HG03175 (cell line): ENCODE measurements around the gene CDYL2.
A peak's percentile ranks its signal among the peaks of the same experiment; 100 is the strongest.
"Not testable (repeated sequence)": the region's sequence is repeated elsewhere in the genome, so short reads cannot be mapped to it uniquely, and the experiment has no call there.

Experiments
- ATAC-seq: cut with Tn5 transposase; IDR thresholded peaks from one replicate; pipeline ENCODE4 v1.9.1; 2021; ENCODE audit warnings: mild to moderate bottlenecking, moderate library complexity; ENCODE audit not compliant: unreplicated experiment

CDYL2 gene, protein sequence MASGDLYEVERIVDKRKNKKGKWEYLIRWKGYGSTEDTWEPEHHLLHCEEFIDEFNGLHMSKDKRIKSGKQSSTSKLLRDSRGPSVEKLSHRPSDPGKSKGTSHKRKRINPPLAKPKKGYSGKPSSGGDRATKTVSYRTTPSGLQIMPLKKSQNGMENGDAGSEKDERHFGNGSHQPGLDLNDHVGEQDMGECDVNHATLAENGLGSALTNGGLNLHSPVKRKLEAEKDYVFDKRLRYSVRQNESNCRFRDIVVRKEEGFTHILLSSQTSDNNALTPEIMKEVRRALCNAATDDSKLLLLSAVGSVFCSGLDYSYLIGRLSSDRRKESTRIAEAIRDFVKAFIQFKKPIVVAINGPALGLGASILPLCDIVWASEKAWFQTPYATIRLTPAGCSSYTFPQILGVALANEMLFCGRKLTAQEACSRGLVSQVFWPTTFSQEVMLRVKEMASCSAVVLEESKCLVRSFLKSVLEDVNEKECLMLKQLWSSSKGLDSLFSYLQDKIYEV

DNA sequence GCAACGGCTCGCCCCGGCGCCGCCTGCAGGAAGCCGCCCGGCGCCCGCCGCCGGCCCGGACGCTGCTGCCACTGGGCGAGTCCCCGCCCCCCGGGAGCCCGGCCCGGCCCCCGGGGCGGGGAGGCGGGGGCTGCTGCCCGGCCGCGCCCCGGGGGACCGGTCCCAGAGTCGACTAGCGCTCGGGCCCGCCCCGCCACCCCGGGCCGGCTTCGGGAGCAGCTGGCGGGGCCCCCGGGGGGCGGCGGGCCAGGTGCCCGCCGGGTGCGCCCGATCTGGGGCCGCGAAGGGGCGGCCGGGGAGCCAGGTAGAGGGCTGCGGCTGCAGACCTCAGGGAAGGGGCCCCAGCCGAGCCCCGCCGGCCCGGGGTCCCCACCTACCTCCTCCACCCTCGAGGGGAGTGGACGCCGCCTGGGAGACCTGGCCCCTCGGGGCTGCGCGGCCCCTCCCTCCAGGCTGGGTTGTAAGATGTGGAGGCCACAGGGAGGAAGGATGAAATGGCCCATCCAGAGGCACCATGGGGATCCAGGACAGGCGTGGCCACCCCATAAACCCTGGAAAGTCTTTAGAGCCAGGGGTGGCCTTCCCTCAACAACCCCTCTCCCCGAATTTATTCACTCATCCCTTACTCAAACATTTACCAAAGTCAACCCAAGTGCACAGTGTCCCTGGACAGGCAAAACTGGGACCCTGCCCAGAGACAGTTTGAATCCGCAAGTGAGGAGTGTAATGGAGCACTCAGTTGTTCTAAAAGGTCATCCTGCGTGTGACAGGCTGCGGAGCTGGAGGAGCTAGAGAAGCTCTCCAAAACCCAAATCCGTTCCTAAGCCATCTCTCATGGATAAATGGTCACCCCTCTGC, at the start of gene CDYL2:
TSS of gene CDYL2 (minus strand) at position 73 of the 858 bp plus-strand sequence. CDS start 425 bp downstream, outside the sequence.
- ATAC-seq, result peak; percentile 64

DNA sequence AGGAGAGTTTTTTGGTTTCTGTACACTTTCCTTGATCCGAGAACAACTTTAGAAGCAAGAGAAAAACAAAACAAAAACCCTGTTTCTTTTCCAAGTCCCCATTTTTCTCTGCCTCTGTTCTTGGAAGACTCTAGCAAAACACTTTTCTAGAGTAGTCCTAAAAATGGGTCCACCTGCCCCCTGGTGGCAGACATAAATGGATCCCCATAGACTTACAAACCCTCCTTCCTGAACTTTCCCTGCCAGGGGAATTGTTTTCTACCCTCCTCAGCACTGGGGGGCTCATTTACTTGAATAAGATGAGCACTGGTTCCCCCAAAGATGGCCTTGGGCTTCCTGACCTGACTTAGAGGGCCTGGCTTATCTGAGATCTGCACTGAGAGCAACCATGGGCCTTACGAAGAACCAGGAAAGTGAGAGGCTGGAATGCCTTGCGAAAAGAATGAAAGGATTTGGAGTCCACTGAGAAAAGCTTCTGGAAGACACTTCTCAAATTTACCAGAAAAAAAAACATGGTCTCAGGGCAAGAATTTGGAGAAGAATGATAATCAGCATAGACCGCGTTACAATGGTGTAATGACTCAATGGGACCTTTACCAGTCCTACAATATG, 48.0 kb upstream of the CDYL2 start:
- ATAC-seq, result no peak

DNA sequence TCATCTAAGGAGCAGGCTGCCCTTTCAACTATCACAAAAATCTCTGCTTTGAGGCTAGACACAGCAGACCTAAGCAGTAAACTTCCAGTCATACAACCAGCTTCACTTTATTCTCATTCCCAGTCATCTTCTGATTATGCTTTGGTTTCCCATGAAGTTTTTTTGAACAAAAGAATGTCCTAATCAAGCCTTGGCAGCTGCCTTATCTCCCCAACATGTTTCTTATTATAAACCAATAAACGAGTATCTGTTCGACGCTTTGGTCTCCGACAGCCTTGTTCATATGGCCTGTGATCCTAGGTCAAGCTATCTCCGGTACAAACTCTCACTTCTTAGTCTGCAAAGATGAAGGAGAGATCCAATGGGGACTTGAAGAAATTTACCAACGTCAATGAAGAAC, 47.4 kb upstream of the CDYL2 start:
- no peak for ATAC-seq

DNA sequence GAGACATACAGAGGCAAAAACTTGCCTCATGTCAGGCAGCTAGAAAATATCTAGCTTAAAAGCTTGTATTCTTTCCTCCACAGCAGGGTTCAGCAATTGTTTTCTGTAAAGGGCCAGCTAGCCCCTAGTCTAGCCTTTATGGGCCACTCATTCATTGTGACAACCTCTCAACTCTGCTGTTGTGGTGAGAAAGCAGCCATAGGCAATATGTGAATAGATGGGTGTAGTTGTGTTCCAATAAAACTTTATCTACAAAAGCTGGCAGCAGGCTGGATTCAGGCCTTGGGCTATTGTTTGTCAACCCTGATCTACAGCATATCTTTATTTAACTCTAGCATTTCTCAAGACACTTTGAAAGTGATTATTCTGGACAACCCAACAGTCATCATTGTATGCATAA, 46.4 kb upstream of the CDYL2 start:
- no peak for ATAC-seq

DNA sequence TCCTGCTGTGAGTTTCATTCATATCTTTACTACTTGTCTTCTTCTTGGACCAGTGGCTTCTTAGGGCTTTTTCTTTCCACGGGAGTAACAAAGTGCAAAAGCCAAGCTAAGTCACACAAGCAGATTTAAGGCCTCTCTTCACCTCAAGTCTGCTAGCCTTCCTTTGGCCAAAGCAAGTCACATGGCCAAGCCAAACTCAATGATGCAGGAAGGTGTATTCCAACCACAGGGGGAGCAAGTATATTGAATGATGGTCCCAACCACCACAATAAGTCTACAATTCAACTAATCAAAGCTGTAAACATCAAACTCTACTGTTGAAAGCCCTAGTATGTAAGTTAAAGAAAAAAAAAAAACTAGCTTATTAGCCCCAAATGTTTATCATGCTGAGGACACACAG, 44.5 kb upstream of the CDYL2 start:
- ATAC-seq, result no peak

DNA sequence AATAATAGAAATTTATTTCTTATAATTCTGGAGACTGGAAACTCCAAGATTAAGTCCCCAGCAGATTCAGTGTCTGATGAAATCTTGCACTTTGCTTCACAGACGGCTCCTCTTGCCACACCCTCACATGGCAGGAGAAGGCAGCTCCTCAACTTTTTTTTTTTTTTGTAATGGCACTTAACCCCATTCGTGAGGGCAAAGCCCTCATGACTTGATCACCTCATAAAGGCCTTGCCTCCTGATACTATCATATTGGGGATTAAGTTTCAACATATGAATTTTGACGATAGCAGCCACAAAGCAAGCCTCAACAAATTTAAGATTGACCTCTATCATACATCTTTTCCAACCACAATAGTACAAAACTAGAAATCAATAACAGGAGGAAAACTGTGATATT, 42.3 kb upstream of the CDYL2 start:
- ATAC-seq, result no peak

DNA sequence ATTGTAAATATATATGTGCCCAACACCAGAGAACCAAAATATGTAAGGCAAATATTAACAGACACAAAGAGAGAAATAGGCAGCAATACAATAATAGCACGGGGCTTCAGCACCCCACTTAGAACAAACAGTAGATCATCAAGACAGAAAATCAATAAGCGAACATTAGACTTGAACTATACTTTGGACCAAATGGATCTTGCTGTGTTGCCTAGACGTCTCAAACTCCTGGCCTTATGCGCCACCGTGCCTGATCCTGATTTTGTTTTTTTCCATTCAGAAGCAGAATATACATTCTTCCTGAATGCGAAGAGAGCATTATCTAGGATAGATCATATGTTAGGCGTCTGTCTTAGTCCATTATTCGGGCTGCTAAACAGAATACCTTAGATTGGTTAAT, 41.9 kb upstream of the CDYL2 start:
- no peak for ATAC-seq

DNA sequence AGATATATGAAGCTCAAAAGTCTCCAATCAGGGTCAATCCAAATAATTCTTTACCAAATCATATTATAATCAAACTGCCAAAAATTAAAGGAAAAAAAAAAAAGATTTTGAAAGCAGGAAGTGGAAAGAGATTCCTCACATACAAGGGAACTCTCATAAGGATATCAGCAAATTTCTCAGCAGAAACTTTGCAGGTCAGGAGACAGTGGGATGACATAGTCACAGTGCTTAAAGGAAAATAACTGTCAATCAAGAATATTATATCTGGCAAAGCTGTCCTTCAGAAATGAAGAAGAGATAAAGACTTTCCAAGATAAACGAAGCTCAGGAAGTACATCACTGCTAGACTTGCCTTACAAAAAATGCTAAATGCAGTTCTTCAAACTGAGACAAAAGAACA, 40.0 kb upstream of the CDYL2 start:
- no peak for ATAC-seq

DNA sequence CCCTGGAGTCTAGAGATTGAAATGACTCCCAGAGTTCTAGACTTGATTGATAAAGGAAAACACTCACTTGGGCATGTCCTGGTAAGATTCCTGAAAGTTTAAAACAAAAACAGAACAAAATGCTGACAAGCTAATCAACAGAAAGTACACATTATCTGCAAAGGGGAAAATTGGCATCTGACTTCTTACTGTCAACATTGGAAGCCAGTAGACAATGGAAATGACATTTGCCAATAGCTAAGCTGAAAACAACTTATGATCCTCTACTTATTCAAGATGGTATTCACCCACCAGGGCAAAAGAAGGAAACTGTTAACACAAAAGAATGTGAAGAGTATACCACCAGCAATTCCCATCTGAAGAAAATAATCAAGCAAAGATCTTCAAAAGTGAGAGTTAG, 36.8 kb upstream of the CDYL2 start:
- ATAC-seq, result no peak

DNA sequence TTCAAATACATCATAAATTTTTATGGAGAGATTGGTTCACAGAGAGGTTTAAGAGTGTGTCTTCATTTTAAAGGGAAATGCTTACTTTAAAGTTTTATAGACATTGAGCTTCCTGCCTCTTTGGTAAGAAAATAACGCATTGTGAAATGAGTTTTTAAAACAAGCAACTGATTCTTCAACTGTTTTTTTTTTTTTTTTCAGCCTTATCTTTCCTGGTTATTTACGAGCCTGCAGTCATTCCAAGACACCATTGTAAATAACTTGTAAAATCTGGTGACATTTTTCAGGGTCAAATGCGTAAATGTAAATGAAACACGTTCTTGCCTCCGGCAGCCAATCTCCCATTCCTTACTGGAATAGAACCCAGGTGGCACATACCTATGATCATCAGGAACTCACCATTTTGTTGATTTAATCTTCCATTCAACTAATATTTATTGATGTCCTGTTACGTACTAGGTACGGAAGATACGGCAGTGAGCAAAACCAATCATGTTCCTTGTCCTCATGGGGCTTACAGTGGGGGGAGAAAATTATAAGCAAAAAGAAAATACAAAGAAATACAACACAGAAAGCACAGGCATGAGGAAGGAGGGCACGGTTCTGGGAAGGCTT, 33.2 kb upstream of the CDYL2 start:
- ATAC-seq, result no peak

DNA sequence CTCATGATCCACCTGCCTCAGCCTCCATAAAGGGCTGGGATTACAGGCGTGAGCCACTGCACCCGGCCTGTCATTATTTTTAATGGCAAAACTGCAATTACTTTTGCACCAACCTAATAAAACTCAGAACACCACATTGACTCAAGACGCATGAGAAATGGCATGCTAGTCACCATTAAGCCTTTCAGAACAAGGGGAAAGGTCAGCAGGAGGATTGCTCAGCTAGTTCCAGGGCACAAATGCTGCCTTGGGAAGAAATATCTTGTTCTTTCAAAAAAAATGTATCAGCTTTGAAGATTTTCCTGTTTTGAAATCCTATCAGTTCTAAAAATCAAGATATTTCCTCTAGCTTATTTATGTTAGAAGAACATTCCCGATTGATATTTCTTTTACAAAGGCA, 32.4 kb upstream of the CDYL2 start:
- ATAC-seq, result no peak

DNA sequence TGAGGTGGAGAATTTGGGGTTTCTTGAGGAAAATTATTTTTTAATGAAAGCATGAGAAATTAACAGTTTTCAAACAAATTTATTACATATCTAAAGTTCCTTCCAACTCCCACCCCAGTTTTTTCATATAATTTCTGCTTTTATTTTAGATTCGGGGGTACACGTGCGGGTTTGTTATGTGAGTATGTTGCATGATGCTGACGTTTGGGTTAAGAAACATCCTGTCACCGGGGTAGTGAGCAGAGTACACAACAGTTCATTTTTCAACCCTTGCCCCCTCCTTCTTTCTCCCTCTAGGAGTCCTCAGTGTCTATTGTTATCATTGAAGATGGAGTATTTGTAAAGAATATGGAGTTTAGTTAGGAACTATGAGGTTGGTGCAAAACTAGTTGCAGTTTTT, 31.8 kb upstream of the CDYL2 start:
- no peak for ATAC-seq

DNA sequence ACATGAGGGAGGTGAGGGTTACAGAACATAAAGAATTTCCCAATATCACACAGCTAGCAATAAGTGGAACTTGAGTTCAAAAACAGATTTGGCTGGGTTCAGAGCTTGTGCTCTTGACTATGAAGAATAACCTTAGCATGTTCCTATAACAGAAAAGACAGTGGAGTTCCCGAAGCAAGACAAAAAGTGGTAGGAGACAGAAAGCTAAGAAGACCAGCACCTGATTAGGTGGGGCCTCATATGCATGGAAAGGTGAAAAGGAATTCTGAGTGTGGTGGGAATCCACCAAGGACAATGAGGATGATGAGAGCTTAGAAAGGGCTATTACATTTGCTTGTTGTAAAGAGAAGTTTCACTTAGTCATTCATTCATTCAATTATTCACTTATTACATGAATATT, 26.6 kb upstream of the CDYL2 start:
- ATAC-seq, result no peak

DNA sequence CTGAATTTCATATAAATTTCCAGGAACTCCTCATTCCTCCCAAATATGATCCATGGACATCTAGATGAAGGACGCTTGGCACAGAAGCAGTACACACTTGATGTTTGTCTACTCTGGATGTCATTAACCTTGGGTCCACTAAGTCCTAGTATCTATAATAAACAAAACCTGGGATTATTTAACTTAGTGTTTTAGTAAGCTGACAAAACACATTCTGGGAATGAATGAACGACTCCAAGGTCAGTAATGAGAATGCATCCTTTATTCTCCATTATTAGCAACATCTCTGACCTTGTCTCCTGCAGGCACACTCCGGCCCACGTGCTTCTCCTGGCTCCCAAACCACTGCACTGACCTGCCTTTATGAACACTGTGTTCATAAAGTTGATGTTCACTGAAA, 24.1 kb upstream of the CDYL2 start:
- ATAC-seq, result no peak

DNA sequence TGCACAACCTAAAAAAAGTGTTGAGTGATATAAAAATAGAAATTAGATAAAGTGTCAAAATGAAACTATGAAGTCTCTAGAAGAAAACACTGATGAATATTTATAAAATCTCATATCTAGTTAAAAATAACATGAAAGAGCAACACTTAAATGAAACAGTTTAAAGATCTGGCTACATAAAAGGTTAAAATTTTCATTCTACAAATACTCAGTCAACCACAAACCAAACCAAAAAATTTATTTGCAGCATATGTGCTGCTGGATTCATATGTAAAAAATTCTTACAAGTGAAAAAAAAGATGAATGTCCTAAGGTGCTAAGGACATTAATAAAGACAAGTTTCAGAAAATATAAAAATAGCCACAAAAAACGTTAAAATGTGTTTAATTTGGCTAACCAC, 22.6 kb upstream of the CDYL2 start:
- ATAC-seq, result no peak

DNA sequence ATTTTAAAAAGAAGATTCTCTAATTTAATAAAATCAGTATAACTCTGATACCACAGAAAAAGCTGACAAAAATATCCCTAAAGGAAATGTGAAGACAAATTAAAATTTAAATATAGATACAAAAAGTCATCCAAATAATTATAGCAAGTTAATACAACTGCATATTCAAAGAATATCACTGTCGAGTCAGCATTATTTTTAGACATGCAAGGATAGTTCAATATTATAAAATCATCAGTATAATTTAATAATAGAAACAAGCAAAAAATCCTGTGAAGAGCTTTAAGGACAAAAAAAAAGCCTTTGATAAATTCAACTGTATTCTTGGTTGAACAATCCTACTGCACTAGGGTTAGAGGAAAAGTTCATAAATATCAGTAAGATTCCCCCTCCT, 21.0 kb upstream of the CDYL2 start:
- ATAC-seq, result no peak

DNA sequence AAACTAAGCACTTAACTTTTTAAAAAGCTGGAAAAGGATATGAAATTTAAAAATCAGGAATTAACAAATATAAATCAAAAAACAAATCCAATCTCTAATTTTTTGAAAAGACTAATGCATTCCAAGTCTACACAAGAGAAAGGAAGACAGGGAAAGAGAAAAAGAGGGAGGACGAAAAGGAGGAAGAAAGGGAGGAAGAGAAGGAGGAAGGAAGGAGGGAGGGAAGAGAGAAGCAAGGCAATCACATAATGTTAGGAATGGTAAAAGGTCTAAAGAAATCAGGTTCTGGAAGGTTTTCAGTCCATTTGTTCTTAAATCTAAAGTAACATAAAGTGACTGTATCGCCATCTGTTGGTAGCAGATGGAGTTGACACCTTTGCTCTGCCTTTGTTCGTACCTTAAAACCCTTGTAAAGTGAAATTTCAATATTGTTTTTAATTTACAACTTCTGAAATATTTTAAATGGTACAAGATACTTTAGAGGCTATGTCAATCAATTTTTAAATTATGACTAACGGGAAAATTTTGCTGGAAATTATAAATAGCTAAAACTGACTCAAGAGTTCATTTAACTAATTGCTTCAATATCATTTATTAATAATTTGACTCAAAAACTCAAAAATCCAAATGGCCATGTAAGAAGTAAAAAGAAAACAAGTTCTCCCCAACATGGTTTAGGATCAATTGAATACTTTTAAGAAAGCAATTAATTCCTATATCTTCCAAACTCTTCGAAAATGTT, 20.4 kb upstream of the CDYL2 start:
- ATAC-seq, result no peak

DNA sequence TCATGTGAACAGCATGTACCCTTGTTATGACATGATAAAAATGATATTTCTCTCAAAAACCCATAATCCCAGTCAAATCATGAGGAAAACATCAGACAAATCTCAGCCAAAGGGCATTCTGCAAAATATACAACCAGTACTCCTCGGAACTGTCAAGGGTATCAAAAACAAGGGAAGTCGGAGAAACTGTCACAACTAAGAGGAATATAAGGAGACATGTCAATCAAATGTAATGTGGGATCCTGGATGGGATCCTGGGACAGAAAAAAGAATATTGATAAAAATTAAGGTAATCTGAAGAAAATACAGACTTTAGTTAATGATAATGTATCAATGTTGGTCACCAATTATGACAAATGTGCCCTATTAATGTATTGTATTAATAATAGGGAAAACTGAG, 15.6 kb upstream of the CDYL2 start:
- no peak for ATAC-seq

DNA sequence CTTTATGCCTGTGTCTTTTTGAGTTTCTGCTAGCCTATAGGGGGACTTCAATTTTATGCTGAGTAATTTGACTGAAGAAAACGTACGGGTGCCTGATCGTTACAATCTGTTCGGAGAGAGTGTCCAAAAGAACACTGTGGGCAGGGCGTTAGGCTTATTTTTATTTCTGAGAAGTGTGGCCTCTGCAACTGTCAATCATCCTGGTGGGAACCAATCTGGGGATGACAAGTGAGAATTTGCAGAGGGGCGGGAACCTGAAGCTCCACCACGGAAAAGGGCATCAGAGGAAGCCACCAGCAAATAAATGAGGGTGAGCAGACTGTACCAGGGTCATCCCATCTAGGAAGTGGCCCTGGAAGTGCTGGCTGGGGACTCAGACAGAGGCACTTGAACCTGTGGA, 12.0 kb upstream of the CDYL2 start:
- no peak for ATAC-seq

DNA sequence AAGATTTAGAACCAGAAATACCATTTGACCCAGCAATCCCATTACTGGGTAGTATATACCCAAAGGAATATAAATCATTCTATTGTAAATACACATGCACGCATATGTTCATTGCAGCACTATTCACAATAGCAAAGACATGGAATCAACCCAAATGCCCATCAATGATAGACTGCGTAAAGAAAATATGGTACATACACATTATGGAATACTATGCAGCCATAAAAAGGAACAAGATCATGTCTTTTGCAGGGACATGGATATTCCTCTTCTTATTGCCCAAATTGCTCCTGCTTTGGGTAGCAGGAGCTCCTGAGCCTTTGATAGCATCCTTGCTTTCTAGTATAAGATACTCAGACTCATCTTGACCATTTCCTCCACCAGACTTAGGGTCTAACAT, 10.9 kb upstream of the CDYL2 start:
- ATAC-seq, result not testable (repeated sequence)
